AG09319 (cell line): ENCODE results near the gene MRPL34.

ENCODE experiments used
- DNase-seq: peaks from one replicate; pipeline ENCODE4 v3.0.0-alpha.2; 2010; ENCODE audit warnings: low read depth; ENCODE audit errors: extremely low read depth
- TF ChIP-seq, protein P1 (sequence below): IDR thresholded peaks from 2 replicates; pipeline ENCODE4 v1.5.1; 2011; ENCODE audit warnings: low read depth, mild to moderate bottlenecking, inconsistent platforms, low read length, moderate library complexity

Gene MRPL34

DNA sequence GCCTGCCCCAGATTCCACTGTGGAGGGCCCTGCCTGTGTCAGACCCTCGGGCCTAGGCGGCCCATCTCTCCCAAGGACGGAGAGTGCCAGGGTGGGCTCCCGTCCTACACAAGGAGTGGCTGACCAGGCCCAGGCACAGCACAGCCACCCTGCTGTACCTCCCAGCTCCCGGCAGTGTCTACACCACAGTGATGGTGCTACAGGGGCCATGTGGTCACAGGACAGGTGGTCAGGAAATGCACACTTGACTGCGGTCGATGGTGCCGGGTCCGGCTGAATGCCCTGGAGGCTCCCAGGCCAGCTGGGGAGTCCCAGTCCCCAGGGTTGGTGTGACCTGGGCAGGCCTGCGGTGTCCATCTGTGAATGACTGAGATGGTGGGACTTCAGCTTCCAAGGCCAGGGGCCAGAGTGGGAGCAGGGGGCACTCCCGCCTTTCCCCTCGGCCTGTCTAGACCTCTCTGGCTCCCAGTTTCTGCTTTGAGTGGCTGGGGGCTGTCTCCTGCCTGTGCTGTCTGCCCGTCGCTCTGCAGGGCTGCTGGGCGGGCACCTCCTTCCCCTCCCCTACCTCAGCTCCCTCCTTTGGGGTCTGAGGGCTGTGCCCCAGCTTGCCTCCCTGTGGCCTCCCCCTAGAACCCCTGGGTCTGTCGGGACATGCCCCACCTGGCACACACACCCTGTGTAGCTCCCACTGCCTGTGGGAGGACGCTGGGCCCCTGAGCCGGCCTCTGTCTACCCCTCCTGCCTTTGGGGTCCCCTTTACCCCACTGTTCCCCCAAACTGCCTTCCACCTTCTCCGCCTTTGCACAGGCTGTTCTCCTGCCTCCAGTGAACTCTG is 16.2 kb downstream of the MRPL34 start:
- no peak for DNase-seq
- TF ChIP-seq, protein P1, sequence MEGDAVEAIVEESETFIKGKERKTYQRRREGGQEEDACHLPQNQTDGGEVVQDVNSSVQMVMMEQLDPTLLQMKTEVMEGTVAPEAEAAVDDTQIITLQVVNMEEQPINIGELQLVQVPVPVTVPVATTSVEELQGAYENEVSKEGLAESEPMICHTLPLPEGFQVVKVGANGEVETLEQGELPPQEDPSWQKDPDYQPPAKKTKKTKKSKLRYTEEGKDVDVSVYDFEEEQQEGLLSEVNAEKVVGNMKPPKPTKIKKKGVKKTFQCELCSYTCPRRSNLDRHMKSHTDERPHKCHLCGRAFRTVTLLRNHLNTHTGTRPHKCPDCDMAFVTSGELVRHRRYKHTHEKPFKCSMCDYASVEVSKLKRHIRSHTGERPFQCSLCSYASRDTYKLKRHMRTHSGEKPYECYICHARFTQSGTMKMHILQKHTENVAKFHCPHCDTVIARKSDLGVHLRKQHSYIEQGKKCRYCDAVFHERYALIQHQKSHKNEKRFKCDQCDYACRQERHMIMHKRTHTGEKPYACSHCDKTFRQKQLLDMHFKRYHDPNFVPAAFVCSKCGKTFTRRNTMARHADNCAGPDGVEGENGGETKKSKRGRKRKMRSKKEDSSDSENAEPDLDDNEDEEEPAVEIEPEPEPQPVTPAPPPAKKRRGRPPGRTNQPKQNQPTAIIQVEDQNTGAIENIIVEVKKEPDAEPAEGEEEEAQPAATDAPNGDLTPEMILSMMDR = no peak

DNA sequence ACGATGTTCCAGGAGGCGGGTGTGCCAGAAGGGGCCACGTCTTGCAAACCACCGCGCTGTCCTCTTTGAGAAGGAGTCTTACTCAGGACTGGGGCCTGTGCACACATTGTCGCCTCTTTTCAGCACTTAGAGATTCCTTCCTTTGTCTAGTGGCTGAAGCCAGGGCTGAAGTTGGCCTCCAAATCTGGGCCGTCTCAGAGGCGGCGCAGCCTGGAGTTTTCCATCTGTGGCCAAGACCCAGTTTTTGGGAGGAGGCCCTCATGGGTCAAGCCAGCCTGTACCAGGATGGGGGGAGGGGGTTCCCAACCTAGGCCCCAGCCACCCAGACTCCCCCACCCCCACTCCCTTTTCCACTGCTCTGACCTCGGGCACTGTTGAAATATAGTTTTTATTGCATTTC is 17.2 kb downstream of the MRPL34 start:
- no peak for DNase-seq
- TF ChIP-seq, protein P1 = no peak

DNA sequence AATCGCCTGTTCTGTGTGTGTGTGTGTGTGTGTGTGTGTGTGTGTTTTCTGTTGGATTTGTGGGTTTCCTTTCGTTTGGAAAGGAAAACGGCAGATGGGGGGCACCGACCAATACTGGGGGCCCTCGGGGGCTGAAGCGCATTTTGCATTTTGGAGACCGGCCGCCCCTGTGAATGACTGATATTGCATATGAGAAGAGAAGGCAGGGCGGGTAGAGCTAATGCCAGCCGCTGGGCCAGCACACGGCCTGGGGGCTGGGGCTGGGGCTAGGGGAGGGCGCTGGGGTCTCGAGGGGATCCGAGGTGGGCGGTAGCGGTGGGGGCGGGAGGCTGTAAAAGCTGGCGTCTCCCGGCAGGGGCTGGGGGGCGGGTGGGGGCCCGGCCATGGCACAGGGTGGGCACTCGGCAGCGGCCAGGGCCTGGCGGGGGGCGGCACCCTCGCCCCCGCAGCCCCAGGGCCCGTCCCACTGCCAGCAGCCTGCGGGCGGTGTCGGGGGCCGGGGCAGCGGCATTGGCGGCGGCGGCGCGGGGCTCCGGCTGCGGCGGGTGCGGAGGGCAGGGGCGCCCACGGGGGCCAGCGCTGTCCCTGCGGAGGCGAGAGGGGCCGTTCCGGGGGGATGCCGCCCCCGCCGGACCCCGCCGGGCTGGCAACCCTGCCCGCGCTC is 17.8 kb downstream of the MRPL34 start:
- no peak for DNase-seq
- TF ChIP-seq, protein P1 = no peak

DNA sequence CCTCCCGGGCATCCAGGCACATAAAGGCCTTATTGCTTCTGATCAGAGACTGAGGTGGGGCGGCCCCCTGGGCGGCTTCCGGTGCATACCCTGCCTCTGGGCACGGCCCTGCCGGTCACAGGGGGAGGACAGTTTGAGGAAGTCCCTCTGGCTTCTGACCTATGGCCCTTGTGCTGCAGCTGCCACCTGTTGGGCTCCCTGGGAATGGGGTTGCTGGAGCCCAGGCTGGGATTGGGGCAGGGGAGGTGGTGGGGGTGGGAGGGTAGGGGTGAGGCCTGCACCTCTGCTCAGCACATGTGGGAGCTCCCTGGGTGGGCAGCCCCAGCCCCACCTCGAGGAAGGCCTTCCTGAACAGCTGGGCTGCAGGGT is 18.3 kb downstream of the MRPL34 start:
- no peak for DNase-seq
- TF ChIP-seq, protein P1 = no peak

DNA sequence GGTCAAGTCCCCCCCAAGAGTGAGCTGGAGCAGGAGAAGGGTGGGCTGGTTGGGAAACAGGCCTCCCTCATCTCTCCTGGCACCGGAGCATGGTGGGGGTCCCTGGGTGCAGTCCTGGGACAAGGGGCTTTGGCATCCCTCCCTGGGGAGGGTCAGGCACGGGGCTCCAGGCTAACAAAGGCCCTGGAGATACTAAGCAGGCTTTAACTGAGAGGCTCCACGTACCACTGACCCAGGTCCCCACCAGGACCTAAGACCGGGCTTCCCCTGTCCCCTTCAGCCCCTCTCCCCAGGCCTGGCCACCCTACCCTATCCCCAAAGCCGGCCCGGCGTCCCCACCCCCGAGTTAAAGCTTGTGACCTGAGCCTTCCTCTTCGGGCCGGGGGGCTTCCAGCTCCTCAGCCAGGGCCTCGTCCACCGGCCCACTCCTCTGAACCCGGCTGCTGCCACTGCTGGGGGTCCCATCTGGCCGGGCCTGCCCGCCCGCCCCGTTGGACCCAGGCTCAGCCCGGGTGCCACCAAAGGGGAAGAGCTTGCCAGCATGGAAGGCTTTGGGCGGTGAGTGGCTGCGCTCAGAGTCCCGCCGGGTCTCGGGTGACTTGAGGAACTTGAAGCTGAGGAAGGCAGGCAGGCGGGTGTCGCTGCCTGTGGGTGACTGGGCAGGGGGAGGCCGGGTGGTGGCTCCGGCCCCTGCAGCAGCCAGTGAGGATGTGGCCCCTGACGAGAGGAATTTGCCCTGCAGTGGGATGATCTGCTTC is 18.9 kb downstream of the MRPL34 start:
- no peak for DNase-seq
- TF ChIP-seq, protein P1 = no peak

DNA sequence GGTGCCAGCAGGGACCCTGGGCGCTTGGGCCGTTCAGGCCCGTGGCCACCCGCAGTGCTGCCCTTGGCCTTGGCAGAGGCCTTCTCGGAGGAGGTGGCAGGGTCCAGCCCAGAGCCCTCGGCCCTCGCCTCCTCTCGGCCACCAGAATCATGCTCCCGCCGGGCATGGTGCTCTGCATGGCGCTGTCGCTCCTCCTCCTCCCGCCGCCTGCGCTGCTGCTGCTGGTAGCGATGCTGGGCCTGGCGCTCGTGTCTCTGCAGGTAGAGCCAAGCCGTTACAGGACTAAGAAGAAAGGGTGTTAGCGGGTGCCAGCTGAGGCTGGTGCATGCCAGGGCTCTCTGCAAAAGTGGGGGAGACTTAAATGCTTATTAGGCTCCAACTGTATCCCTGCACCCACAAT is 19.5 kb downstream of the MRPL34 start:
- TF ChIP-seq, protein P1 = no peak
- no peak for DNase-seq
